ENCODE data around the gene DNAJC1.

Gene DNAJC1

DNA sequence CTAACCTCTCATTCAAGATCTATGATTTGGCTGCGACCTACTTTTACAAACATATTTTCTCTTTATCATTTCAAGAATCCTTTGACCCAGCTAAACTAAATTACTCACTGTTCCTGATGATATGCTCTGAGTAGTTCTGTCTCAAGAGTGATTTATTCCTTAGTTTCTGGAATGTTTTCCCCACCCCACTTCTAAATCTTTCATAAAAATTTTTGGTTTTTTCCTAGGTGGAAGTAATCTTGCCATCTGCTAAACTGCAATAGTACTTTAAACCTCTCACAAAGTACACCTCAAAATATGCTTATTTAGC is 170.8 kb downstream of the DNAJC1 start:
- 0 out of 2 replicates have a peak, but pooled peaks cover 6% of the 10 kb centered on the region for H3K9me3 ChIP-seq (ENCODE audit: insufficient read depth, low read length)
- H3K27ac ChIP-seq (ENCODE audit: low read depth, low read length) = no peak overlapping the region
- H2AFZ ChIP-seq (ENCODE audit: low read depth, low read length, severe bottlenecking) = no peak overlapping the region

DNA sequence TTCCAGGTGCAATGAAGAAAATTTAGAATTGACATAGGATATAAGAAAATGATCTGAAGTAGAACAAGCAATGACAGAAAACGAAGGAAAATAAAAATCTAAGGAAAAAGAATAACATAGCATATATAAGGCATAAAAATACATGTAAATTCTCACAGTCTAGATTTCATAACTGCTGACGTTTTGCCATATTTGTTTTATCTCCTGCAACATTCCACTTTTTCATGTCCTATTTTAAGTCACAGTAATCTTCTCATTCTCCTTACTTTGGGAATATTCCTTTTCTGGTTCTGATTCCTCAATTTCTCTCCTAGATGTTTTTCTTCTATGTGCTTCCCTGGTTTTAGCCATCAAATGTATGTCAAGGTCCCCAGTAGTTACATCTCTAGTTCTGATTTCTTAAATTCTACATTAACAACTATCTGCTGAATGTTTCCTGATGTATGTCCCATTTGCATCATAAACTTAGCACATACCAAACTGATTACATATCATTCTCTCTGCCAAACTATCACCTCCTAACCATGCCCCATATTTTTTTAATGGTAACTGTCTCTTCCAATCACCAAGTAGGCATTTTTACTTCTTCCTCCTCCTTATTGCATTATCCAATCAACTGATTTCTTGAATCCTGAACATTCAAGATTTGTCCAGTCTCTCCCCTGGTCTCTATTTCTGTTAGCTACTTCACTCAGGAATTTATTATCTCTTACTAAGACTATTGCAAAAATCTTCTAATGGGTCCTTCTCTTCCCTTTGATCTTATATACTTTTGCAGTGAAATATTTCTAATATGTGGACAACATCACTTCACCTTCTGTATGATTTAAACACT is 171.3 kb downstream of the DNAJC1 start:
- Histone ChIP-seq H3K4me2 (ENCODE audit: low read depth, low read length, poor library complexity, severe bottlenecking) (no peak overlapping the region), H3K79me2 (ENCODE audit: insufficient read depth, low read length) (no peaks in the 10 kb centered on the region), H3K36me3 (ENCODE audit: low read length) (no peaks in the 10 kb centered on the region), H3K27me3 (ENCODE audit: low read length) (no peaks in the 10 kb centered on the region), H4K20me1 (ENCODE audit: low read depth, low read length) (no peaks in the 10 kb centered on the region), H2AFZ (ENCODE audit: low read depth, low read length, severe bottlenecking) (no peak overlapping the region), H3F3A (ENCODE audit: insufficient read depth) (no peaks in the 10 kb centered on the region), H3K9ac (ENCODE audit: low read length) (no peak overlapping the region), H3K9me2 (replicated peaks; ENCODE audit: insufficient read depth, low read length) (no peaks in the 10 kb centered on the region), H3K4me3 (ENCODE audit: insufficient read depth, low read length, poor library complexity, severe bottlenecking) (no peak overlapping the region), H3K27ac (ENCODE audit: low read depth, low read length) (no peak overlapping the region), H3K9me3 (ENCODE audit: insufficient read depth, low read length) (peaks cover 10% of the 10 kb centered on the region; the same call in 1 of the 2 replicates)
- TF ChIP-seq EZH2phosphoT487 (conservative IDR thresholded peaks at IDR 0.05; ENCODE audit: low read length) = no peak
- TF ChIP-seq, protein P1, sequence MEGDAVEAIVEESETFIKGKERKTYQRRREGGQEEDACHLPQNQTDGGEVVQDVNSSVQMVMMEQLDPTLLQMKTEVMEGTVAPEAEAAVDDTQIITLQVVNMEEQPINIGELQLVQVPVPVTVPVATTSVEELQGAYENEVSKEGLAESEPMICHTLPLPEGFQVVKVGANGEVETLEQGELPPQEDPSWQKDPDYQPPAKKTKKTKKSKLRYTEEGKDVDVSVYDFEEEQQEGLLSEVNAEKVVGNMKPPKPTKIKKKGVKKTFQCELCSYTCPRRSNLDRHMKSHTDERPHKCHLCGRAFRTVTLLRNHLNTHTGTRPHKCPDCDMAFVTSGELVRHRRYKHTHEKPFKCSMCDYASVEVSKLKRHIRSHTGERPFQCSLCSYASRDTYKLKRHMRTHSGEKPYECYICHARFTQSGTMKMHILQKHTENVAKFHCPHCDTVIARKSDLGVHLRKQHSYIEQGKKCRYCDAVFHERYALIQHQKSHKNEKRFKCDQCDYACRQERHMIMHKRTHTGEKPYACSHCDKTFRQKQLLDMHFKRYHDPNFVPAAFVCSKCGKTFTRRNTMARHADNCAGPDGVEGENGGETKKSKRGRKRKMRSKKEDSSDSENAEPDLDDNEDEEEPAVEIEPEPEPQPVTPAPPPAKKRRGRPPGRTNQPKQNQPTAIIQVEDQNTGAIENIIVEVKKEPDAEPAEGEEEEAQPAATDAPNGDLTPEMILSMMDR (IDR thresholded peaks at IDR 0.05; ENCODE audit: insufficient read depth, low read length, poor library complexity, severe bottlenecking) = no peak

More for the DNA sequence above, 170.8 kb downstream of the DNAJC1 start:
- no peaks in the 10 kb centered on the region for H4K20me1 ChIP-seq (ENCODE audit: low read depth, low read length)
- H3F3A ChIP-seq (ENCODE audit: insufficient read depth) = no peaks in the 10 kb centered on the region
- no peak overlapping the region for H3K4me2 ChIP-seq (ENCODE audit: low read depth, low read length, poor library complexity, severe bottlenecking)
- TF ChIP-seq EZH2phosphoT487 (conservative IDR thresholded peaks at IDR 0.05; ENCODE audit: low read length) = no peak
- TF ChIP-seq, protein P1 (IDR thresholded peaks at IDR 0.05; ENCODE audit: insufficient read depth, low read length, poor library complexity, severe bottlenecking) = no peak
- no peaks in the 10 kb centered on the region for H3K27me3 ChIP-seq (ENCODE audit: low read length)
- no peaks in the 10 kb centered on the region for H3K9me2 ChIP-seq (replicated peaks; ENCODE audit: insufficient read depth, low read length)
- no peak overlapping the region for H3K4me3 ChIP-seq (ENCODE audit: insufficient read depth, low read length, poor library complexity, severe bottlenecking)
- no peaks in the 10 kb centered on the region for H3K36me3 ChIP-seq (ENCODE audit: low read length)
- no peaks in the 10 kb centered on the region for H3K79me2 ChIP-seq (ENCODE audit: insufficient read depth, low read length)
- no peak overlapping the region for H3K9ac ChIP-seq (ENCODE audit: low read length)

DNA sequence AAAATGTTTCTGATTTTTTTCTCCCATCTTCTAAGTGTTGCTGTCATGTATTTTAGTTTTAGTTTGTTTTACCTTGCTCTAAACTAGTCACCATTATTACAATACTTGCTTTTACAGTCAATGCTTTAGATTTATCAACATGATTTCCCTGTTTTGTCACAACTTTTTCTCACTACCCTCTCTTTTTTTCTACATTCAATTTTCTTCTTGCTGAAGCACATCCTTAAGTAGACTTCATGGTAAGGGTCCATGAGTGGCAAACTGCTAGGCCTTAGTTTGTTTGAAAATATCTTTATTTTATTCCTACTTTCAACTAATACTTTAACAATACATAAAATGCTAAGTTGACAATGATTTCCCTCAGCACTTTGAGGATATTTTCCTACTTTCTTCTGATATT is 173.5 kb downstream of the DNAJC1 start:
- H2AFZ ChIP-seq (ENCODE audit: low read depth, low read length, severe bottlenecking) = no peak overlapping the region
- no peak overlapping the region for H3K27ac ChIP-seq (ENCODE audit: low read depth, low read length)
- H3K36me3 ChIP-seq (ENCODE audit: low read length) = no peaks in the 10 kb centered on the region
- no peak overlapping the region for H3K4me3 ChIP-seq (ENCODE audit: insufficient read depth, low read length, poor library complexity, severe bottlenecking)
- H3K9ac ChIP-seq (ENCODE audit: low read length) = no peak overlapping the region
- no peak overlapping the region for H3K4me2 ChIP-seq (ENCODE audit: low read depth, low read length, poor library complexity, severe bottlenecking)
- no peaks in the 10 kb centered on the region for H3K9me2 ChIP-seq (replicated peaks; ENCODE audit: insufficient read depth, low read length)
- TF ChIP-seq EZH2phosphoT487 (conservative IDR thresholded peaks at IDR 0.05; ENCODE audit: low read length) = no peak
- TF ChIP-seq, protein P1 (IDR thresholded peaks at IDR 0.05; ENCODE audit: insufficient read depth, low read length, poor library complexity, severe bottlenecking) = no peak
- peaks cover 12% of the 10 kb centered on the region; the same call in 1 of the 2 replicates for H3K9me3 ChIP-seq (ENCODE audit: insufficient read depth, low read length)
- no peaks in the 10 kb centered on the region for H3K79me2 ChIP-seq (ENCODE audit: insufficient read depth, low read length)
- no peaks in the 10 kb centered on the region for H3F3A ChIP-seq (ENCODE audit: insufficient read depth)
- no peaks in the 10 kb centered on the region for H4K20me1 ChIP-seq (ENCODE audit: low read depth, low read length)
- no peaks in the 10 kb centered on the region for H3K27me3 ChIP-seq (ENCODE audit: low read length)
